ENCODE measurements around the gene ZNF813. TPM values are rescaled to one million over a fixed set of nuclear protein-coding genes. Genes with fewer than 3 reads are reported as not detected.
A peak's percentile ranks its signal among the peaks of the same experiment; 100 is the strongest.

Gene ZNF813
- polyA plus RNA-seq, 3 donors, result 0.32 to 1.9 (median 0.61) TPM

GRCh38 chr19:53461866-53462265 lies 5.7 kb upstream of the ZNF813 start:
- Histone ChIP-seq H3K9me3 (replicated peaks in 1 of 2; ENCODE audit: control insufficient read depth in 1 of 2, insufficient read depth in 1 of 2, low read length in 2 of 2) (peaks cover 75 to 88% of the 10 kb centered on the region in 2 donors), H3K4me3 (replicated peaks in 1 of 3; ENCODE audit: low read depth in 2 of 3, low read length in 3 of 3) (no peak overlapping the region), H4K20me1 (ENCODE audit: insufficient read depth, low read length) (no peaks in the 10 kb centered on the region), H3K36me3 (replicated peaks in 1 of 2; ENCODE audit: control insufficient read depth in 1 of 2, insufficient read depth in 2 of 2, low read length in 2 of 2) (no peaks in the 10 kb centered on the region), H3K4me2 (replicated peaks; ENCODE audit: extremely low read depth, low read length, poor library complexity, severe bottlenecking) (no peak overlapping the region), H3K27ac (ENCODE audit: low read depth in 1 of 2, low read length in 2 of 2) (no peak overlapping the region), H3K79me2 (ENCODE audit: insufficient read depth, low read length) (no peaks in the 10 kb centered on the region), H3K4me1 (ENCODE audit: control insufficient read depth in 1 of 2, insufficient read depth in 2 of 2, low read length in 2 of 2) (peaks cover under 1 to 2% of the 10 kb centered on the region in 2 donors), H3K9ac (ENCODE audit: insufficient read depth, low read length, poor library complexity, severe bottlenecking) (no peak overlapping the region), H2AFZ (ENCODE audit: insufficient read depth, low read depth, low read length, poor library complexity, severe bottlenecking) (no peak overlapping the region), H3K27me3 (ENCODE audit: control insufficient read depth in 2 of 2, insufficient read depth in 2 of 2, low read length in 2 of 2) (peaks cover 2 to 19% of the 10 kb centered on the region in 2 donors)
- peaks cover 4% of the 10 kb centered on the region for H3K4me1 Mint-ChIP-seq
- H3K4me3 Mint-ChIP-seq, result no peak overlapping the region
- WGBS (ENCODE audit: insufficient coverage), result 100% methylated on average over 3 of the region's 6 CpGs
- peaks cover 47 to 93% (median 89%) of the 10 kb centered on the region in 7 donors for H3K9me3 Mint-ChIP-seq
- H3K27me3 Mint-ChIP-seq (ENCODE audit: low read depth in 3 of 3), result peaks cover 16 to 30% (median 26%) of the 10 kb centered on the region in 3 donors
- TF ChIP-seq CTCF (IDR thresholded peaks at IDR 0.05), result no peak
- intact Hi-C loops (cut with micrococcal nuclease), result loop anchor here (10.0 kb wide), 1 partner anchor 1167 kb away; the partner anchor contains the start of gene ZNF480 (in 2 of the 2)
- H3K36me3 Mint-ChIP-seq, result peaks cover 0 to 8% of the 10 kb centered on the region in 2 donors
- no peak overlapping the region for H3K27ac Mint-ChIP-seq
- DNase-seq, result no peak

GRCh38 chr19:53462861-53463260 lies 4.7 kb upstream of the ZNF813 start:
- intact Hi-C loops (cut with micrococcal nuclease), result loop anchor here (10.0 kb wide), 1 partner anchor 1168 kb away; the partner anchor contains the start of gene ZNF480 (in 2 of the 2)
- H3K4me1 Mint-ChIP-seq, result peaks cover 7% of the 10 kb centered on the region
- no peak overlapping the region for H3K4me2 ChIP-seq (replicated peaks; ENCODE audit: extremely low read depth, low read length, poor library complexity, severe bottlenecking)

More at GRCh38 chr19:53462861-53463260, 4.7 kb upstream of the ZNF813 start:
- no peak for TF ChIP-seq CTCF (IDR thresholded peaks at IDR 0.05)
- Histone ChIP-seq H2AFZ (ENCODE audit: insufficient read depth, low read depth, low read length, poor library complexity, severe bottlenecking) (no peak overlapping the region), H3K9ac (ENCODE audit: insufficient read depth, low read length, poor library complexity, severe bottlenecking) (no peak overlapping the region), H3K9me3 (replicated peaks in 1 of 2; ENCODE audit: control insufficient read depth in 1 of 2, insufficient read depth in 1 of 2, low read length in 2 of 2) (peaks cover 67 to 79% of the 10 kb centered on the region in 2 donors), H3K79me2 (ENCODE audit: insufficient read depth, low read length) (no peaks in the 10 kb centered on the region), H3K4me3 (replicated peaks in 1 of 3; ENCODE audit: low read depth in 2 of 3, low read length in 3 of 3) (no peak overlapping the region), H3K36me3 (replicated peaks in 1 of 2; ENCODE audit: control insufficient read depth in 1 of 2, insufficient read depth in 2 of 2, low read length in 2 of 2) (no peaks in the 10 kb centered on the region), H4K20me1 (ENCODE audit: insufficient read depth, low read length) (no peaks in the 10 kb centered on the region), H3K4me1 (ENCODE audit: control insufficient read depth in 1 of 2, insufficient read depth in 2 of 2, low read length in 2 of 2) (peaks cover 6% of the 10 kb centered on the region in 2 donors), H3K27ac (ENCODE audit: low read depth in 1 of 2, low read length in 2 of 2) (no peak overlapping the region), H3K27me3 (ENCODE audit: control insufficient read depth in 2 of 2, insufficient read depth in 2 of 2, low read length in 2 of 2) (peaks cover 2 to 19% of the 10 kb centered on the region in 2 donors)
- peak overlapping the region in 1 of 2 donors; percentile 48 for H3K4me3 Mint-ChIP-seq
- no peak for DNase-seq
- WGBS (ENCODE audit: insufficient coverage), result 72% methylated on average over 10 of the region's 14 CpGs
- H3K9me3 Mint-ChIP-seq, result peaks cover 40 to 88% (median 79%) of the 10 kb centered on the region in 7 donors
- peaks cover 0 to 8% of the 10 kb centered on the region in 2 donors for H3K36me3 Mint-ChIP-seq
- H3K27ac Mint-ChIP-seq, result no peak overlapping the region
- peaks cover 17 to 30% (median 26%) of the 10 kb centered on the region in 3 donors for H3K27me3 Mint-ChIP-seq (ENCODE audit: low read depth in 3 of 3)

Data from CD14-positive monocyte (primary cell).